Stimulated activated CD8-positive, alpha-beta memory T cell treated with anti-CD3 and anti-CD28 coated beads, Interleukin-7, amount 100 ng/mL, for 24 hours (primary cell): ENCODE results near the gene MAGEE2.
"Not testable (repeated sequence)": the region's sequence is repeated elsewhere in the genome, so short reads cannot be mapped to it uniquely, and the experiment has no call there.

Source experiments
- DNase-seq: peaks from one replicate; pipeline ENCODE4 v3.0.0-alpha.2; 2020; ENCODE audit warnings: low read depth

The MAGEE2 gene

GRCh38 chrX:75784680-75785491, at the start of gene MAGEE2:
Gene MAGEE2 (minus strand): TSS chrX:75785254. CDS start chrX:75785051, 203 bp downstream.
- DNase-seq: no peak

GRCh38 chrX:75786290-75786689, 1.2 kb upstream of the MAGEE2 start:
- no peak for DNase-seq

- no peak for DNase-seq
Observed at GRCh38 chrX:75781611-75782010, 3.4 kb downstream of the MAGEE2 start.

GRCh38 chrX:75768063-75768462, 17.0 kb downstream of the MAGEE2 start:
- DNase-seq: not testable (repeated sequence)

GRCh38 chrX:75748431-75748830, 36.6 kb downstream of the MAGEE2 start:
- no peak for DNase-seq

GRCh38 chrX:75746891-75747639, 38.0 kb downstream of the MAGEE2 start:
- DNase-seq: no peak
